ENCODE results near the gene SPATA22.
"Not testable (repeated sequence)": the region's sequence is repeated elsewhere in the genome, so short reads cannot be mapped to it uniquely, and the experiment has no call there.

The SPATA22 gene

GRCh38 chr17:3401786-3402185, 69.8 kb downstream of the SPATA22 start:
- CTCF ChIA-PET = no interaction called here
- TF ChIP-seq CTCF (IDR thresholded peaks at IDR 0.05; ENCODE audit: control extremely low read depth, extremely low read depth, low read depth, missing control alignments) = no peak
- no peak for DNase-seq (ENCODE audit: extremely low spot score)
- POLR2A ChIA-PET = no interaction called here

GRCh38 chr17:3400055-3400454, 71.6 kb downstream of the SPATA22 start:
- DNase-seq (ENCODE audit: extremely low spot score) = no peak
- TF ChIP-seq CTCF (IDR thresholded peaks at IDR 0.05; ENCODE audit: control extremely low read depth, extremely low read depth, low read depth, missing control alignments) = no peak
- POLR2A ChIA-PET = no interaction called here
- CTCF ChIA-PET = no interaction called here

DNA sequence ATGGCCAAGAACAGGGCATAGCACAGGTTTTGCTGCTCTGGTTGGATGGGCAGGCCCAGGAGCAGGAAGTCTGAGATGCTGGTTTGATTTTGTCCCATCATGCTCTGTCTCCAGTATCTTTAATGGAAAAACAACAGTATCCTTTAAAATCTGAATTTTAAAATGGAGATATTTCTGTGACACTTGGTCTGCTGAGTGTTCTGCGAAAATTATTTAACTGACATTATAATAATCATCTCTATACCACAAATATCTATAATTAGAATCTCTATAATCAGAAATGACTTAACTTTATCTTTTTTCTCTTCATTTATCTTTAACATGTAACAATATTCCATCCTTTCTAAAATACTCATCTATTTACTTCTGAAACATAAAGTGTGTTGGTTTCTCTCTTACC, 73.3 kb downstream of the SPATA22 start, which contains the start of gene OR1E1:
OR1E1 (minus strand) TSS at position 101 of the 400 bp plus-strand sequence; CDS start at position 101, 0 bp downstream.
- POLR2A ChIA-PET = no interaction called here
- TF ChIP-seq CTCF (IDR thresholded peaks at IDR 0.05; ENCODE audit: control extremely low read depth, extremely low read depth, low read depth, missing control alignments) = no peak
- no peak for DNase-seq (ENCODE audit: extremely low spot score)
- CTCF ChIA-PET = no interaction called here

- DNase-seq (ENCODE audit: extremely low spot score); POLR2A ChIA-PET; CTCF ChIA-PET: not testable (repeated sequence)
Observed at GRCh38 chr17:3397801-3398200, 73.8 kb downstream of the SPATA22 start.

Measured in GM10248 (cell line).